KOPT-K1 (cell line): Measurements from ENCODE around the gene NLRC5.
"Not testable (repeated sequence)": the region's sequence is repeated elsewhere in the genome, so short reads cannot be mapped to it uniquely, and the experiment has no call there.

ENCODE experiments used
- H3K27ac ChIP-seq: fragments of 200-600 bp; sonication (generic); 2 replicates; pipeline ENCODE4 v1.5.1; 2016; ENCODE audit warnings: antibody characterized with exemption, mild to moderate bottlenecking, low read depth, low read length; ENCODE audit not compliant: poor library complexity, severe bottlenecking
- H3K36me3 ChIP-seq: fragments of 200-600 bp; sonication (generic); 2 replicates; pipeline ENCODE4 v1.5.1; 2017; ENCODE audit warnings: antibody characterized with exemption, mild to moderate bottlenecking, low read length, moderate library complexity; ENCODE audit not compliant: insufficient read depth
- H3K9me3 ChIP-seq: fragments of 200-600 bp; sonication (generic); 2 replicates; pipeline ENCODE4 v1.5.1; 2017; ENCODE audit warnings: antibody characterized with exemption, low read length, mild to moderate bottlenecking; ENCODE audit not compliant: insufficient read depth, poor library complexity, severe bottlenecking

The NLRC5 gene

DNA sequence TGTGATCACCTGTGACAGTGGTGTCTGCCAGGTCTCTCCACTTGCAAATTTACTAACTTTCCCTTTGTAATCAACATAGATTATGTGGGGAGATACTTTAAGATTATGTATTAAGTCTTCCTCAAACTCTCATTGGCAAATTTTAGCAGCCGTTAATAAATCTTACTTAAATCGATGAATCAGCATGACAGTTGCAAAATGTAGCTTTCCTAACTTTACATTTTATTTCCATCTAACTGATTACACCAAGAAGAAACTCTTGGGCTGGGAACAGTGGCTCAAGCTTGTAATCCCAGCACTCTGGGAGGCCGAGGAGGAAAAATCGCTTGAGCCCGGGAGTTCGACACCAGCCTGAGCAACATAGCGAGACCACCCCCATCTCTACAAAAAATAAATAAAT, 79.7 kb downstream of the NLRC5 start:
- Histone ChIP-seq H3K36me3 (peaks cover 8% of the 10 kb centered on the region; the same call in 1 of the 2 replicates), H3K9me3 (no peaks in the 10 kb centered on the region), H3K27ac (no peak overlapping the region)

- Histone ChIP-seq H3K9me3 (no peaks in the 10 kb centered on the region), H3K36me3 (peaks cover 8% of the 10 kb centered on the region; the same call in 1 of the 2 replicates), H3K27ac (no peak overlapping the region)
Observed at GRCh38 chr16:57069635-57070370, 80.4 kb downstream of the NLRC5 start.

DNA sequence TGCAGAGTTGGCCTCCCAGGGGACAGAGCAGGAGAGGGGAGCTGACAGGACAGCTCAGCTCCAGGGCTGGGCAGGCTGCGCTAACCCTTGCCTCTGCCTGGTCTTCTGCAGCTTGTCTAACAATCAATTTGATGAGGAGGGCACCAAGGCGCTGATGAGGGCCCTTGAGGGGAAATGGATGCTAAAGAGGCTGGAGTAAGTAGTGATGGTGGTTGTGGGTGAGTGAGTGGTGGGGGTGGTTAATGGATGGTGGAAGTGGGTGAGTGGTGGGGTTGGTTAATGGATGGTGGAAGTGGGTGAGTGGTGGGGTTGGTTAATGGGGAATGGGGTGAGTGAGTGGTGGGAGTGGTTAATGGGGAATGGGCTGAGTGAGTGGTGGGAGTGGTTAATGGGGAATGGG, 81.1 kb downstream of the NLRC5 start:
- Histone ChIP-seq H3K36me3 (peaks cover 9% of the 10 kb centered on the region; the same call in 1 of the 2 replicates), H3K9me3 (no peaks in the 10 kb centered on the region)

DNA sequence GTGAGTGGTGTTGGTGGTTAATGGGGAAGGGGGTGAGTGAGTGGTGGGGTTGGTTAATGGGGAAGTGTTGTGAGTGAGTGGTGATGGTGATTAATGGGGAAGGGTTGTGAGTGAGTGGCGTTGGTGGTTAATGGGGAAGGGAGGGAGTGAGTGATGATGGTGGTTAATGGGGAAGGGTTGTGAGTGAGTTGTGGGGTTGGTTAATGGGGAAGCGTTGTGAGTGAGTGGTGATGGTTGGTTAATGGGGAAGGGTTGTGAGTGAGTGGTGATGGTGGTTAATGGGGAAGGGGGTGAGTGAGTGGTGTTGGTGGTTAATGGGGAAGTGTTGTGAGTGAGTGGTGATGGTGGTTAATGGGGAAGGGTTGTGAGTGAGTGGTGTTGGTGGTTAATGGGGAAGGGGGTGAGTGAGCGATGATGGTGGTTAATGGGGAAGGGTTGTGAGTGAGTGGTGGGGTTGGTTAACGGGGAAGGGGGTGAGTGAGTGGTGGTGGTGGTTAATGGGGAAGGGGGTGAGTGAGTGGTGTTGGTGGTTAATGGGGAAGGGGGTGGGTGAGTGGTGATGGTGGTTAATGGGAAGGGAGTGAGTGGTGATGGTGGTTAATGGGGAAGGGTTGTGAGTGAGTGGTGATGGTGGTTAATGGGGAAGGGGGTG, 81.8 kb downstream of the NLRC5 start:
- not testable (repeated sequence) for H3K9me3 ChIP-seq, H3K27ac ChIP-seq
- peaks cover 15% of the 10 kb centered on the region; the same call in 1 of the 2 replicates for H3K36me3 ChIP-seq

More for the DNA sequence above, 81.1 kb downstream of the NLRC5 start:
- H3K27ac ChIP-seq: no peak overlapping the region

DNA sequence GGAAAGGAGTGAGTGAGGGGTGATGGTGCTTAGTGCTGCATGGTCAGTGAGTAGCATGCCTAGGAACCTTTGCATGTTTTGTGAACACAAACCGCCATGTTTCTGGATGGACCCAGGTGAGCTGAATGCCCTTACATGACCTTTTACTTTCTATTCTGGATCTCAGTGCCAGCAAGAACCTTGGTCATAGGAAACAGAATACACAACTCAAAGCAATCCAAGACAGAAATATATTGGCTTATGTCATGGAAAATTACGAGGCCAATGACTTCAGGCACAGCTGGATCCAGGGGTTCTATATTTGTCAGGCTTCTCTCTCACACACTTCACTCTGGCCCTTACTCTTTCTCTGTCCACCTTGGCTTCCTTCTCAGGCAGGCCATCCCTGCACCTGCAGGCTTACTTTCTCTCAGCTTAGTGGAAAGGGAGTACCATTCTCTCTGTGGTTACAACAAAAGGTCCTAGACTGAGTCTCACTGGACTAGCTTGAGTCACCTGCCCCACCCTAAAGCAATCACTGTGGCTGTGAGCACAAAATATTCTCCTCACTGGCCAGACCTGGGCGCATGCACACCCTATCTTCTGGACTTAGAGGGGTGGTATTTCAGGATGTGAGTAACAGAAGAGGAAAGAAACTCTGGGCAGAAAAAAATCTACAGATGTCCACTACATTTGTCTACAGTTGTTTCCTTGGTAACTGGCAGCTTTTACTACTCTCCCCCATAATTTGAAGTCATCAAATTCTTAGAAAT, 82.7 kb downstream of the NLRC5 start:
- Histone ChIP-seq H3K27ac (no peak overlapping the region), H3K36me3 (peaks cover 23% of the 10 kb centered on the region), H3K9me3 (no peaks in the 10 kb centered on the region)

DNA sequence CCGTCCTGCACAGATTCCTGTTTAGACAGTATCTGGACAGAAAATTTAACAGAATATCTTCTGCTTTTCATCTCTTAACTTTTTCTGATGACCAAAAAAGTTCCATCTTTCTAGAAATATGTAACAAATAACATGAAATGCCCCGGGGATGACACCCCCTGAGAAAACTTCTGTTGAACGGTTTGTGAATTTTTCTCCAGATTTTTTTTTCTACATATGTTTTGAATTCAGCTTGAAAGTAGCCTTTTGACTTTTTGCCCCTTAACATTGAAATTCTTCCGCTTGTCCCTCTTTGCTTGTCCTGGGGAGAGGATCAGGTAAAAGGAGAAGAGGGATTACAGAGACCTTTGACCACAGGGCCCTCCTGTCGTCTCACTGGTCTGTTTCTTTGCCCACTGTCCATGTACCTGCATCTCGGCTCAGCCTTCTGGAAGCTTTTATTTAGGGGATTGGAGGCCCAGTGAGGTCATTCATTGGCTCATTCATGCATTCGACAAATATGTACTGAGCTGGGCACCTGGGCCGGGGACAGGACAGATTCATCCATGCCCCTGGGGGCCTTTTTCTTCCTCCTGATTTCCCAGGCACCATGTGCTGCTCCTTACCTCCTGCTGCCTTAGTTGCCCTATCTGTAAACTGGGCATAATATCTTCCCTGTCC, 83.4 kb downstream of the NLRC5 start:
- Histone ChIP-seq H3K36me3 (peaks cover 28% of the 10 kb centered on the region), H3K27ac (no peak overlapping the region)

DNA sequence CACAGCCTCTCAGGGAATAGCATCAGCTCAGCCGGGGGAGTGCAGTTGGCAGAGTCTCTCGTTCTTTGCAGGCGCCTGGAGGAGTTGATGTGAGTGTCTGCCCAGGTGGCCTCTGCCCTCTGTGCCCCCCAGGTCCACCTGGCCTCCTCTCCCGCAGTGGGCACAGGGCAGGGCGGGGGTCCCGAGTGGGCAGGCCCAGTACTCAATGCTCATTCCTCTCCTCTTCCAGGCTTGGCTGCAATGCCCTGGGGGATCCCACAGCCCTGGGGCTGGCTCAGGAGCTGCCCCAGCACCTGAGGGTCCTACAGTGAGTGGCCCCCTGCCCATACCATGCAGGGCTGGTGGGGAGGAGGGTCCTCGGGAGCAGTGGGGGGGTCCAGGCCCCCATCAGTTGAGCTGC, 88.4 kb downstream of the NLRC5 start:
- H3K27ac ChIP-seq: no peak overlapping the region
- no peaks in the 10 kb centered on the region for H3K9me3 ChIP-seq
- peaks cover 35% of the 10 kb centered on the region for H3K36me3 ChIP-seq

More for the DNA sequence above, 83.4 kb downstream of the NLRC5 start:
- no peaks in the 10 kb centered on the region for H3K9me3 ChIP-seq

DNA sequence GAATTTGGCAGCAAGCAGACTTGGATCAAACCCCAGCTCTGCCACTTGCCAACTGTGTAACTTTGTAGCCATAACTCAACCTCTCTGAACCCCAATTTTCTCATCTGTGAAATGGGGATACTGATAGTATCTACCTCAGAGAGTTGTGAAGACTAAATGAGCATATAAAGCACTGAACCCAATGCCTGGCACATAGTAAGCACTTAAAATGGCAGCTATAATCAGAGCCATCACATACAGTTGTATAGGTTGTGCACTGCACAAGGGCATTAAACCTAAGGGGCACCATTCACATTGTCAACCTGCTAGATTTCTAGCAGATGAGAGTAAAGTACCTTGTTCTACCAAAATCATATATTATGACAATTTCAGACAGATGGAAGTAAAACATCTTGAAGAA, 92.4 kb downstream of the NLRC5 start:
- Histone ChIP-seq H3K36me3 (peaks cover 31% of the 10 kb centered on the region), H3K27ac (no peak overlapping the region), H3K9me3 (no peaks in the 10 kb centered on the region)

GRCh38 chr16:57082664-57083063, 93.3 kb downstream of the NLRC5 start:
- Histone ChIP-seq H3K27ac (no peak overlapping the region), H3K9me3 (no peaks in the 10 kb centered on the region), H3K36me3 (peaks cover 24% of the 10 kb centered on the region)

GRCh38 chr16:57083485-57084126, 94.2 kb downstream of the NLRC5 start:
- H3K36me3 ChIP-seq: peaks cover 24% of the 10 kb centered on the region
- no peaks in the 10 kb centered on the region for H3K9me3 ChIP-seq
- H3K27ac ChIP-seq: no peak overlapping the region

DNA sequence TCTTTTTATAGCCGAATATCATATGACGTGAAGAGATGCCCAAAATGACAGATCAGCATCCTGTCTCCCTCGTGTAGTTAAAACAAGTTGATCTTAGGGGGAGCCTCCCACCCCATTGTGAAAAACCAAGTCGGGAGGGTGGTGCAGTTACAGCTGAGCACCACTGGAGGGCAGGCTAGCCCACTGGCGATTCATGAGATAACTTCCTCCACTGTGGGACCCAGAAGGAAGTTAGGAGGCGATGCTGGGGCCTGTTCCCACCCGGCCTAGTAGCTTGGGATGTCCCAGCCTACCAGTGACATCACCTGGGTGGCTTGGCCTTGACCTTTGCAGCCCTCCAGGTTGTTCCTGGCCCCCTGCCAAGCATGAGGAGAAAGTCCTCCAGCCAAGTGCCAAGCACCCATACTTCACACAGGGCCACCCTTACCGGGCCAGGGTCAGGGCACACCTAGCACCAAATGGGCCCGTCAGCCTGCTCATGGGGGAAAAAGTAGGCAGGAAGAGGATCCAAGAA, 95.0 kb downstream of the NLRC5 start:
- H3K27ac ChIP-seq: peak overlapping the region; percentile 25
- no peaks in the 10 kb centered on the region for H3K9me3 ChIP-seq

DNA sequence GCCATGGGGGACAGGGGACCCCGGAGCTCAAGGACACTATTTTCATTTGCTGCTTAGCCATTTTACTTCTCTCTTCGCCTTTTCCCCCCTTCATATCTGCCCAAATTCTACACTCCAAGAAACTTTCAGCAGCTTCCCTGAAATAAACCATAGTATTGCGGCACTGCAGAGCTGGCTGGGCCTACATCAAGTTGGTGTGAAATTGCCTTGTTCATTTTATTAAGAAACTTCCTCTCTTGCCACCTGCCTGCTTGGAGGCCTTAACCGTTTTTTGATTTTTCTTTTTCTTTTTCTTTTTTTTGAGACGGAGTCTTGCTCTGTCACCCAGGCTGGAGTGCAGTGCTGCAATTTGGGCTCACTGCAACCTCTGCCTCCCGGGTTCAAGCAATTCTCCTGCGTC, 95.6 kb downstream of the NLRC5 start:
- H3K27ac ChIP-seq: peak overlapping the region; percentile 25
- peaks cover 15% of the 10 kb centered on the region for H3K36me3 ChIP-seq
- H3K9me3 ChIP-seq: no peaks in the 10 kb centered on the region

More for the DNA sequence above, 95.0 kb downstream of the NLRC5 start:
- H3K36me3 ChIP-seq: peaks cover 22% of the 10 kb centered on the region

- H3K36me3 ChIP-seq: peaks cover 15% of the 10 kb centered on the region
- H3K27ac ChIP-seq: no peak overlapping the region
- no peaks in the 10 kb centered on the region for H3K9me3 ChIP-seq
Observed at GRCh38 chr16:57087003-57087402, 97.6 kb downstream of the NLRC5 start.

GRCh38 chr16:57089406-57089805, 100.0 kb downstream of the NLRC5 start:
- H3K36me3 ChIP-seq: no peaks in the 10 kb centered on the region
- H3K27ac ChIP-seq: no peak overlapping the region
- H3K9me3 ChIP-seq: no peaks in the 10 kb centered on the region
